ENCODE results near the gene IL19.

Gene IL19

GRCh38 chr1:206878456-206878855 lies 107.9 kb downstream of the IL19 start:
- Mint-ChIP-seq H3K36me3 (peaks cover 30% of the 10 kb centered on the region), H3K9me3 (ENCODE audit: low read depth) (peaks cover 13% of the 10 kb centered on the region), H3K27me3 (no peaks in the 10 kb centered on the region), H3K27ac (no peak overlapping the region), H3K4me1 (ENCODE audit: low read depth) (no peaks in the 10 kb centered on the region), H3K4me3 (no peak overlapping the region)

- Mint-ChIP-seq H3K9me3 (ENCODE audit: low read depth) (peaks cover 13% of the 10 kb centered on the region), H3K27ac (no peak overlapping the region), H3K36me3 (peaks cover 27% of the 10 kb centered on the region), H3K27me3 (no peaks in the 10 kb centered on the region), H3K4me1 (ENCODE audit: low read depth) (no peaks in the 10 kb centered on the region), H3K4me3 (no peak overlapping the region)
Observed at GRCh38 chr1:206880314-206880713, 109.7 kb downstream of the IL19 start.

GRCh38 chr1:206882555-206882954 lies 112.0 kb downstream of the IL19 start:
- peaks cover 21% of the 10 kb centered on the region for H3K36me3 Mint-ChIP-seq
- no peak overlapping the region for H3K4me3 Mint-ChIP-seq
- H3K4me1 Mint-ChIP-seq (ENCODE audit: low read depth), result no peaks in the 10 kb centered on the region
- no peak overlapping the region for H3K27ac Mint-ChIP-seq
- peaks cover 13% of the 10 kb centered on the region for H3K9me3 Mint-ChIP-seq (ENCODE audit: low read depth)
- H3K27me3 Mint-ChIP-seq, result no peaks in the 10 kb centered on the region

- Mint-ChIP-seq H3K27me3 (no peaks in the 10 kb centered on the region), H3K27ac (no peak overlapping the region), H3K36me3 (peaks cover 17% of the 10 kb centered on the region), H3K4me3 (no peak overlapping the region), H3K4me1 (ENCODE audit: low read depth) (peaks cover under 1% of the 10 kb centered on the region), H3K9me3 (ENCODE audit: low read depth) (peaks cover 13% of the 10 kb centered on the region)
Observed at GRCh38 chr1:206883160-206883559, 112.6 kb downstream of the IL19 start.

- peaks cover 9% of the 10 kb centered on the region for H3K9me3 Mint-ChIP-seq (ENCODE audit: low read depth)
- H3K36me3 Mint-ChIP-seq, result peaks cover 13% of the 10 kb centered on the region
- no peaks in the 10 kb centered on the region for H3K27me3 Mint-ChIP-seq
- no peak overlapping the region for H3K27ac Mint-ChIP-seq
- H3K4me1 Mint-ChIP-seq (ENCODE audit: low read depth), result peaks cover 2% of the 10 kb centered on the region
- no peak overlapping the region for H3K4me3 Mint-ChIP-seq
Observed at GRCh38 chr1:206883876-206884275, 113.3 kb downstream of the IL19 start.

GRCh38 chr1:206885341-206886060 lies 114.9 kb downstream of the IL19 start:
- H3K27ac Mint-ChIP-seq, result no peak overlapping the region
- peaks cover 7% of the 10 kb centered on the region for H3K36me3 Mint-ChIP-seq
- H3K9me3 Mint-ChIP-seq (ENCODE audit: low read depth), result no peaks in the 10 kb centered on the region
- H3K27me3 Mint-ChIP-seq, result no peaks in the 10 kb centered on the region
- H3K4me1 Mint-ChIP-seq (ENCODE audit: low read depth), result peaks cover 13% of the 10 kb centered on the region
- no peak overlapping the region for H3K4me3 Mint-ChIP-seq

GRCh38 chr1:206886831-206887230 lies 116.3 kb downstream of the IL19 start:
- Mint-ChIP-seq H3K27me3 (no peaks in the 10 kb centered on the region), H3K27ac (no peak overlapping the region), H3K36me3 (peaks cover 7% of the 10 kb centered on the region), H3K9me3 (ENCODE audit: low read depth) (no peaks in the 10 kb centered on the region), H3K4me1 (ENCODE audit: low read depth) (peaks cover 25% of the 10 kb centered on the region), H3K4me3 (no peak overlapping the region)

GRCh38 chr1:206887701-206888100 lies 117.1 kb downstream of the IL19 start:
- H3K4me3 Mint-ChIP-seq, result no peak overlapping the region
- no peaks in the 10 kb centered on the region for H3K9me3 Mint-ChIP-seq (ENCODE audit: low read depth)
- no peaks in the 10 kb centered on the region for H3K27me3 Mint-ChIP-seq
- H3K27ac Mint-ChIP-seq, result no peak overlapping the region
- peaks cover 28% of the 10 kb centered on the region for H3K4me1 Mint-ChIP-seq (ENCODE audit: low read depth)
- H3K36me3 Mint-ChIP-seq, result peaks cover 7% of the 10 kb centered on the region

- no peaks in the 10 kb centered on the region for H3K27me3 Mint-ChIP-seq
- H3K27ac Mint-ChIP-seq, result peak overlapping the region; percentile 67
- H3K4me1 Mint-ChIP-seq (ENCODE audit: low read depth), result peaks cover 43% of the 10 kb centered on the region
- peaks cover 6% of the 10 kb centered on the region for H3K36me3 Mint-ChIP-seq
- no peaks in the 10 kb centered on the region for H3K9me3 Mint-ChIP-seq (ENCODE audit: low read depth)
- peak overlapping the region; percentile 12 for H3K4me3 Mint-ChIP-seq
Observed at GRCh38 chr1:206890125-206891060, 119.8 kb downstream of the IL19 start.

GRCh38 chr1:206891412-206891811 lies 120.8 kb downstream of the IL19 start:
- no peaks in the 10 kb centered on the region for H3K9me3 Mint-ChIP-seq (ENCODE audit: low read depth)
- H3K27me3 Mint-ChIP-seq, result no peaks in the 10 kb centered on the region
- H3K4me1 Mint-ChIP-seq (ENCODE audit: low read depth), result peaks cover 51% of the 10 kb centered on the region

More at GRCh38 chr1:206891412-206891811, 120.8 kb downstream of the IL19 start:
- Mint-ChIP-seq H3K36me3 (peaks cover 2% of the 10 kb centered on the region), H3K4me3 (no peak overlapping the region), H3K27ac (peak overlapping the region; percentile 67)

Measured in activated naive CD8-positive, alpha-beta T cell (primary cell).